Transverse colon (tissue), 4 donors: Measurements from ENCODE around the gene CPA1.

Experiments used
- EP300 ChIP-seq: sonication (generic); formaldehyde crosslinking; IDR thresholded peaks from one replicate; pipeline ENCODE4 v1.6.1; 2017; ENCODE audit warnings: antibody characterized with exemption, low read depth
- POLR2A ChIP-seq: fragments of 450-650 bp; IDR thresholded peaks from one replicate; pipeline ENCODE4 v1.6.1; 2016; ENCODE audit warnings: antibody characterized with exemption, mild to moderate bottlenecking, moderate library complexity
- POLR2AphosphoS5 ChIP-seq, 3 donors: sonication (generic); formaldehyde crosslinking; IDR thresholded peaks; one replicate each; pipeline ENCODE4 v1.6.1; 2016; ENCODE audit warnings: antibody characterized with exemption in 3 of 3
- TF ChIP-seq, protein P1 (sequence below), 5 experiments: fragments of 200-600 bp in 3 of 5; fragments of 450-650 bp in 2 of 5; sonication (generic) in 3 of 5; IDR thresholded peaks; 1 replicate in 2 of 5; 2 replicates in 3 of 5; pipeline ENCODE4 v1.5.1; 2016 to 2017; ENCODE audit warnings: antibody characterized with exemption in 5 of 5, inconsistent platforms in 3 of 5, mild to moderate bottlenecking in 2 of 5, moderate library complexity in 1 of 5

DNA sequence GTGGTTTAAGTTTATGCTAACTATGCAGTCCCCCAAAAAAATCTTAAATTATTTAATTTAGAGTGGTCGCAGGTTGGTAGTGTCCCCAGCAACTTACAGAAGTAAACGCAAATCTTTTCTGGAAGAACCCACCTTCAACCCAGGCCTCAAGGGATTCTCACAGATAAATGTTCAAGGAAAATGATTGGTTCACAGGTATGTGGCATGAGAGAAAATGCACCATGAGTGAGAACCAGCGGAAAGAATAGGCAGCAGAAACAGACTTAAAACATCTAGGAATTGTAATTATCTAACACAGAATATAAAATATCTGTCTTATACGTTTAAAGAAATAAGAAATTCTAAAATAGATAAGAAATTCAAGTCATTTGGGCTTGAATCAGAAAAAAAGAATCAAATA, 38.4 kb upstream of the CPA1 start:
- TF ChIP-seq POLR2A (no peak), POLR2AphosphoS5 (IDR thresholded peaks at IDR 0.05) (no peak), EP300 (no peak)
- TF ChIP-seq, protein P1, sequence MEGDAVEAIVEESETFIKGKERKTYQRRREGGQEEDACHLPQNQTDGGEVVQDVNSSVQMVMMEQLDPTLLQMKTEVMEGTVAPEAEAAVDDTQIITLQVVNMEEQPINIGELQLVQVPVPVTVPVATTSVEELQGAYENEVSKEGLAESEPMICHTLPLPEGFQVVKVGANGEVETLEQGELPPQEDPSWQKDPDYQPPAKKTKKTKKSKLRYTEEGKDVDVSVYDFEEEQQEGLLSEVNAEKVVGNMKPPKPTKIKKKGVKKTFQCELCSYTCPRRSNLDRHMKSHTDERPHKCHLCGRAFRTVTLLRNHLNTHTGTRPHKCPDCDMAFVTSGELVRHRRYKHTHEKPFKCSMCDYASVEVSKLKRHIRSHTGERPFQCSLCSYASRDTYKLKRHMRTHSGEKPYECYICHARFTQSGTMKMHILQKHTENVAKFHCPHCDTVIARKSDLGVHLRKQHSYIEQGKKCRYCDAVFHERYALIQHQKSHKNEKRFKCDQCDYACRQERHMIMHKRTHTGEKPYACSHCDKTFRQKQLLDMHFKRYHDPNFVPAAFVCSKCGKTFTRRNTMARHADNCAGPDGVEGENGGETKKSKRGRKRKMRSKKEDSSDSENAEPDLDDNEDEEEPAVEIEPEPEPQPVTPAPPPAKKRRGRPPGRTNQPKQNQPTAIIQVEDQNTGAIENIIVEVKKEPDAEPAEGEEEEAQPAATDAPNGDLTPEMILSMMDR (IDR thresholded peaks at IDR 0.05) = no peak
